Non-pigmented ciliary epithelial cell (primary cell): Measurements from ENCODE around the gene KCNK16.
"Not testable (repeated sequence)": the region's sequence is repeated elsewhere in the genome, so short reads cannot be mapped to it uniquely, and the experiment has no call there.

Experiments
- DNase-seq: peaks from one replicate; pipeline ENCODE4 v3.0.0-alpha.2; 2010; ENCODE audit warnings: low read depth

The KCNK16 gene

GRCh38 chr6:39309942-39310531, 12.5 kb downstream of the KCNK16 start:
- DNase-seq: peak; percentile 19

- no peak for DNase-seq
These were observed 15.0 kb downstream of the KCNK16 start for GRCh38 chr6:39307462-39307861.

GRCh38 chr6:39304951-39305350, 17.6 kb downstream of the KCNK16 start:
- DNase-seq: no peak

- DNase-seq: no peak
These were observed 18.9 kb downstream of the KCNK16 start for GRCh38 chr6:39303425-39304153.

- DNase-seq: peak; percentile 5
These were observed 19.7 kb downstream of the KCNK16 start for GRCh38 chr6:39302669-39303424.

- no peak for DNase-seq
These were observed 20.5 kb downstream of the KCNK16 start for GRCh38 chr6:39302011-39302410.

- DNase-seq: no peak
These were observed 20.9 kb downstream of the KCNK16 start for GRCh38 chr6:39301606-39302005.

GRCh38 chr6:39300739-39301138, 21.8 kb downstream of the KCNK16 start:
- DNase-seq: no peak

GRCh38 chr6:39298061-39298460, 24.4 kb downstream of the KCNK16 start:
- no peak for DNase-seq

- DNase-seq: no peak
These were observed 25.5 kb downstream of the KCNK16 start for GRCh38 chr6:39296745-39297640.

GRCh38 chr6:39295611-39296011, 26.9 kb downstream of the KCNK16 start:
- DNase-seq: no peak

GRCh38 chr6:39294899-39295298, 27.6 kb downstream of the KCNK16 start:
- no peak for DNase-seq

- DNase-seq: no peak
These were observed 28.4 kb downstream of the KCNK16 start for GRCh38 chr6:39294133-39294532.

GRCh38 chr6:39292637-39293036, 29.9 kb downstream of the KCNK16 start:
- DNase-seq: no peak

- DNase-seq: no peak
These were observed 33.0 kb downstream of the KCNK16 start for GRCh38 chr6:39289490-39289889.

GRCh38 chr6:39287601-39288000, 34.9 kb downstream of the KCNK16 start:
- DNase-seq: no peak

- DNase-seq: not testable (repeated sequence)
These were observed 35.9 kb downstream of the KCNK16 start for GRCh38 chr6:39286596-39286995.

- no peak for DNase-seq
These were observed 39.7 kb downstream of the KCNK16 start for GRCh38 chr6:39282774-39283173.

- no peak for DNase-seq
These were observed 41.1 kb downstream of the KCNK16 start for GRCh38 chr6:39281312-39281980.

- DNase-seq: no peak
These were observed 42.2 kb downstream of the KCNK16 start for GRCh38 chr6:39280247-39280731.

GRCh38 chr6:39279539-39279938, 43.0 kb downstream of the KCNK16 start:
- DNase-seq: no peak
